Astrocyte (in vitro differentiated cells and primary cell): ENCODE data around the gene ASMTL.

ENCODE experiments used
- EZH2 ChIP-seq: IDR thresholded peaks from 2 replicates; pipeline ENCODE4 v1.6.1; 2012; ENCODE audit warnings: mild to moderate bottlenecking, low read length, inconsistent platforms; ENCODE audit not compliant: insufficient read depth
- TF ChIP-seq, protein P1 (sequence below): IDR thresholded peaks from 2 replicates; pipeline ENCODE4 v1.5.1; 2011; ENCODE audit warnings: low read depth, mild to moderate bottlenecking, inconsistent platforms, low read length, moderate library complexity; ENCODE audit not compliant: insufficient read depth

DNA sequence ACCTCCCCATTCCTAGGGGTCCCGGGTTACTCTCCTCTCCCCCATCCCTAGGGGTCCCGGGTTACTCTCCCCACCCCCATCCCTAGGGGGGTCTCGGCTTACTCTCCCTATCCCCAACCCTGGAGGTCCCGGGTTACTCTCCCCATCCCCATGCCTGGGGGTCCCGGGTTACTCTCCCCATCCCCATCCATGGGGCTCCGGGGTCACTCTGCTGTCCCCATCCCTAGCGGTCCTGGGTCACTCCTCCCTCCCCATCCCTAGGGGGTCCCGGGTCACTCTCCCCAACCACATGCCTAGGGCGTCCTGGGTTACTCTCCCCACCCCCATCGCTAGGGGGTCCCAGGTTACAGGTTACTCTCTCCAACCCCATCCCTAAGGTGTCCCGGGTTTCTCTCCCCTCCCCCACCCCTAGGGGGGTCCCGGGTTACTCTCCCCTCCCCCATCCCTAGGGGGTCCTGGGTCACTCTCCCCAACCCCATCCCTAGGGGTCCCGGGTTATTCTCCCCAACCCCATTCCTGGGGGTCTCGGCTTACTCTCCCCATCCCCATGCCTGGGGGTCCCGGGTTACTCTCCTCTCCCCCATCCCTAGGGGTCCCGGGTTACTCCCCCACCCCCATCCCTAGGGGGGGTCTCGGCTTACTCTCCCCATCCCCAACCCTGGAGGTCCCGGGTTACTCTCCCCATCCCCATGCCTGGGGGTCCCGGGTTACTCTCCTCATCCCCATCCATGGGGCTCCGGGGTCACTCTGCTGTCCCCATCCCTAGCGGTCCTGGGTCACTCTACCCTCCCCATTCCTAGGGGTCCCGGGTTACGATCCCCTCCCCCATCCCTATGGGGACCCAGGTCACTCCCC, 821 bp downstream of the ASMTL start:
- TF ChIP-seq, protein P1, sequence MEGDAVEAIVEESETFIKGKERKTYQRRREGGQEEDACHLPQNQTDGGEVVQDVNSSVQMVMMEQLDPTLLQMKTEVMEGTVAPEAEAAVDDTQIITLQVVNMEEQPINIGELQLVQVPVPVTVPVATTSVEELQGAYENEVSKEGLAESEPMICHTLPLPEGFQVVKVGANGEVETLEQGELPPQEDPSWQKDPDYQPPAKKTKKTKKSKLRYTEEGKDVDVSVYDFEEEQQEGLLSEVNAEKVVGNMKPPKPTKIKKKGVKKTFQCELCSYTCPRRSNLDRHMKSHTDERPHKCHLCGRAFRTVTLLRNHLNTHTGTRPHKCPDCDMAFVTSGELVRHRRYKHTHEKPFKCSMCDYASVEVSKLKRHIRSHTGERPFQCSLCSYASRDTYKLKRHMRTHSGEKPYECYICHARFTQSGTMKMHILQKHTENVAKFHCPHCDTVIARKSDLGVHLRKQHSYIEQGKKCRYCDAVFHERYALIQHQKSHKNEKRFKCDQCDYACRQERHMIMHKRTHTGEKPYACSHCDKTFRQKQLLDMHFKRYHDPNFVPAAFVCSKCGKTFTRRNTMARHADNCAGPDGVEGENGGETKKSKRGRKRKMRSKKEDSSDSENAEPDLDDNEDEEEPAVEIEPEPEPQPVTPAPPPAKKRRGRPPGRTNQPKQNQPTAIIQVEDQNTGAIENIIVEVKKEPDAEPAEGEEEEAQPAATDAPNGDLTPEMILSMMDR: no peak
- no peak for TF ChIP-seq EZH2
